Suppressor macrophage treated with lipopolysaccharide for 1 hour (primary cell): ENCODE measurements around the gene WDR33.

Experiments used
- DNase-seq, 3 donors: peaks; one replicate each; pipeline ENCODE4 v3.0.0-alpha.2; 2020 to 2022

Gene WDR33

DNA sequence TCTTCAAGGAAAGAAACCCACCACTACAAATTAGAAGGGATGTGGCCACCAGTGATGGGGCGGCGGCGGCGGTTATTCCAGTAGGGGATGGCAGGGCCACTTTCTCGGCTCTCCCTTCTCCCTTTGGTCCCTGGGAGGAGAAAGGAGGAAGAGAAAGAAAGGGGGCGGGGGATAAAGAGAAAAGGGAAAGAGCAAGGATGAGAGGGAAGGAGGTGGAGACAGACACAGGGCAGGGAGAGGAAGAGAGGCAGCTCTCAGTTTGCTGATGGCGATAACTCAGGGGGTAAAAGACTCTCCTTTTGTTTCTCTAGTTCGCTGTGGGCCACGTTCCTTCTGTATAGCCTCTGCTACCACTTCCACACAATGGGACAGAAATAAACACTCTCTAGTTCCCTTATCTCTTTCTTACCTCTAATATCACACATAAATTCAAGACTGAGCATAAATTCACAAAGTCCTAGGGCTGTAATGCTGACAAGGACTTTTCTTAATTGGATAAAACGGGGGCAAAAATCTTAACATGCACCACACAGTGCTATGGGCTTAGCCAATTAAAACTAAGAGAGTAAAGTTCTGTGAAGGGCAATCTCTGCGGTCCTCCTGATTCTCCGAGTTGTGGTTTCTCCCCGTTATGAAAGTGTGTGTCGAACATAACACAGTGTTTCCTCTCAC is 95.1 kb downstream of the WDR33 start:
- DNase-seq: no peak

DNA sequence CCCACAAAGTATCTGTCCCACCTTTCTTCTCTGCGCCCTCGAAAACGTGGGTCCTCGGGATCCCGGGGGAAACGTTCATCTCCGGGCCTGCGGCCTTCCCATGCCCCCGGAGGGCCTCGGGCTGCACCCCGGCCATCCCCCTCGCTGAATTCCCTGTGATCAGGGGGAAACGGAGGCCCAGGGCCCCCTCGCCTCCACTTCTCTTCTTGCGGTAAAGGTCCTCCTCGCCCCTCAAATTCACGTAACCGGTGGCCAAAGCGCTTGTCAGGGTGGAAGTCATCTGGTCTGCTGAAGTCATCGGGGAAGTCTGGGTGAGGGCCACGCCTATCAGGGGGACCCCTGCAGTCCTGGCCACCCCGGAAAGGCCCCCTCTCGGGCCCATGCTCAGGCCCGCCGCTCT is 97.4 kb downstream of the WDR33 start:
- no peak for DNase-seq

DNA sequence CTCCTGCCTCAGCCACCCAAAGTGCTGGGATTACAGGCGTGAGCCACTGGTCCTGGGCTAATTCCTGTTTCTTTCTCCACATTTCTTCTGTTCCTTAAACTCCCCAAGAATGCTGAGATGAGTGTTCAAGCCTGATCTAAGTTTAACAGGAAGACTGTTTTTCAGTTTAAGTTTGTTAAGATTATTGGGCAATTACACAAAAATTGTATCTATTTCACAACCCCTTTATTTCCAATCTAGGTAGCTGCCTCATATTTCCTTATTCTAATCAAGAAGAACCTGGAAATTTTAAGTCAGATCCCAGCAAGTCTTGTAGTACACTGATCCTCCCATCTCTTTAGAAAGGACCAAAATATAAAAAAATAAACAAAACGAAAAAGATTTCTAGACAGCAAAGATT is 98.0 kb downstream of the WDR33 start:
- no peak for DNase-seq

DNA sequence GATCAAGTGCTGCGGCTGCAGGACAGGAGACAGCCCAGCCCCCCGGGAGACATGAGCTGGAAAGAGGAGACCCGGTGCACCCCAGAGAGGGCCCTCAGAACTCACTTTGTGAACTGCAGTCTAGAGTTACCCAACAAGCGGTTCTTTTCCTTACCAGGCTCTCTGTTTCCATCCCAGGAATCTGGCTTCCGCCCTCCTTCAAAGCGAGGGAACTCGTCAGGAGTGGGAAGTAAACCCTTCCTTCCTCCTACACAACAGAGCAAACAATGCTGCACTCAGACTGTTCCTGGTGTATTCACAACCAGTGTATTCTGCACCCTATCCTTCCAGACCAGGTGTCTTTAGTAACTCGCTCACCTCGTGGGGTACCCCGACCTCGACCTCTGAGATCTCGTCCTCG is 101.6 kb downstream of the WDR33 start:
- DNase-seq: no peak

DNA sequence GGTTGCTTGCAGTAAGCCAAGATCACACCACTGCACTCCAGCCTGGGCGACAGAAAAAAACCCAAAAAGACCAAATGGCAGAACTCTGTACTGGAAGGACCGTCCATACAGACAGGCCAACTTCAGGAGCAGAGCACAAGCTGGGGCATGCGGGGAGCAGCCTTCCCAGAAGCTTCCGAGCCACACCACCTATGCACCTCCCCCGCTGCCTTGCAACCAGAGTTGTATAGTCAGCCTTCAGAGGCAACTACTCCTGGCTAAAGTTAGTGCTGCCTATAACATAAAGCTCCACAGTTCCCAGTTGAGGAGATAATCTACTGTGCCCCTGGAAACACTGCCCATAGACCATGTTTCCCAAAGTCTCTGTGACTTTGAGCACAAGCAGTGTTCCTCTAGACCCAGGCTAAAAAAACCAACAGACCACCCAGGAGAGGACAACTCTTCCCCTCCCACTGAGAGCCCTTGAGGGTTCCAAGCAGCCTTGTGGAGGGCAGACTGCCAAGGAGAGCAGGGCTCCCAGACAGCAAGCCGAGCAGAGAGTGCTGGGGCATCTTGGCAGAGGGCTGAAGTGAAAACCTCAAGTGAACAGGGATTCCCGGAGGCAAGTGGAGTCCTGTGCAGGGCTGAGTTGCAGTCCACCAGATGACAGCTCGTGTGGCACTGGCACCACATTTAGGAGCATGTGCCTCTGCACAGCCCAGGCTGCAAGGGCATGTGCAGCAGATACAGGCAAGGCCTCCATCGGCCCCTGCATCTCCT is 102.9 kb downstream of the WDR33 start:
- DNase-seq: no peak

DNA sequence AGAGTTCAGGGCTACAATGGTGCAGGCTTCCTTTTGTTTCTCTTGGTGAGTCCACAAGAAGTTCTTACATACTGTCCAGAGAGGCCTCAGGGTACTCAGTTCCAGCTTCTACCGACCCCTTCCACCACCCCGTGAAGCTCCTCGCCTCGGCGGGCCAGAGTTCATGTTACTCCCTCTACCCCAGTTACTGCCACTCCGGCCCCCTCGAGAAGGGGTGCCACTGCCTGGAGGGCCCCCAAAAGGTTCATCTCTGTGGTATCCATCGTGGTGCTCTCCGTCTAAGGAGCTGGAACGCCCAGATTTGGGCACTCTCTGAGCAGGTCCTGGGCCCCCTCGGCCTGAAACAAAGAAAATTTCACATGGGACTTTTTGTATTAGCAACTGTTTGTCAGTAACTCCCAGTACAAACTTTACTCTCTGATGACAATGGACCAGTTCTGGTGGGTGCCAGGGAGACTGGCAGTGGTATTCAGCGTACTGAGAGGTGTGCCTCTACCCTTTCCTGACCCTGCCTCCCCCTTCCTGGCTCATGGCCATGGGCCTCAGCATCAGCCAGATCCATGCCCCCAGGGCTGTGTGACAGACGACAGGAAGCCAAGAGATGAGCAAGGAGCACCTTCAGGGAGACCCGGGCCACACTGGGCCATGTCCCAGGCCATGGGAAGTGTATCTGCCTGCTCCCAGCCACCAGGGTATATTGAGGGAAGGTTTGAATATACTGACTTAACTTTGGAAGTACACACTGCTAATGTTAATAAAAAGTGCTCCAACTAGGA is 104.6 kb downstream of the WDR33 start:
- DNase-seq: no peak

DNA sequence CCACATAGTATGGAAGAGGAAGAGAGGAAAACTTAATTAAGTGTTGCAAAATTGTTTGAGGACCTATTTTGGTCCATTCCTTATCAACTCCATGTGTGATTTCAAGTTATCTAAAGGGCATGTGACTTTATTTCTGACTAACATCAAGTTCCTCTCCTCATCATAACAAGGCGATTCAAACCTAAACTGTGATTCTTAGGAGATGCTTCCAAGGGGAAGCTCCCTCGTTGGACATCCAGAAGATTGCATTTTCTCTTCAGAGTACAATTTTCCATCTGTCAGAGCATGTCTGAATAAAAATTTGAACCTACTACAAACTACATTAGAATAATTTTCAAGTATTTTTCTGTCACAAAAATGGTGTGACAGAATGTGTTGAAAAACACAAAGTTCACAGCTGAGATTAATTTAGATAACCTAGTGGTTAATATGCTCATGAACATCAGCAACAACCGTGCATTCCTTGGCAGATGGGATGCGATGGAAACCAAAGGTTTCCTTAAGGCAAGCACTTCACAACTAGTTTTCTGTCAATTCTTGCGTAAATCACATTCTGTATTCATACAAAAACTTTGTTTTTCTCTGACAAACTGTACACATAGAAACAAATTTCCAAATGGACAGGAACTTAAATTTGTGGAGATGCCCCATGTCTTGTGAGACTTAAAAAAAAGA is 105.4 kb downstream of the WDR33 start:
- DNase-seq: peak; percentile 31 to 52 (median 49)

DNA sequence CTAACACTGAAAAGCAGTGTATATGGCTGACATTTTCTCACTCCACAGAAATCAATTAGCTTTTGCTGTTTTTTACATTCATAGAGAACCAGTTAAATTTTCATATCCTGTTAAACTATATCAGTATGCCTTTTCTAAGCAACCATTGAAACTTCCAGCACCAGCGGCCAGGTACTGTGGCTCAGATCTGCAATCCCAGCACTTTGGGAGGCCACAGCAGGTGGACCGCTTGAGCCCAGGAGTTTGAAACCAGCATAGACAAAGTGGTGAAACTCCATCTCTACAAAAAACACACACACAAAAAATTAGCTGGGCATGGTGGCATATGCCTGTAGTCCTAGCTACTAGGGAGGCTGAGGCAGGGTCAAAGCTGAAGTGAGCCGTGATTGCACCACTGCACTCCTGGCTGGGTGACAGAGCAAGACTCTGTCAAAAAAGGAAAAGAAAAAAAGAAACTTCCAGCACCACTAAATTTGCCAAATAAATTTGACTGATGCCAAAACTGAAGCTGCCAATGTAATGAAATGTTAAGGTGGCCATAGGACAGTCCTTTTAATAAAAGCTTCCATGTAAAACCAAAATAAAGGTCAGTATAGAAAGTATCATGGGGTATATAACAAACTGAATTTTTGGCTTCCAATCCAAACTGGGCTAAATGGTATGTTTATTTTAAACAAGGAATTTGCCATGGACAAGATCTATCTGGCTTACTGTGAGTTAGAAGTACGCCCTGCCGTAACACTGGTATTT is 106.2 kb downstream of the WDR33 start:
- no peak for DNase-seq

DNA sequence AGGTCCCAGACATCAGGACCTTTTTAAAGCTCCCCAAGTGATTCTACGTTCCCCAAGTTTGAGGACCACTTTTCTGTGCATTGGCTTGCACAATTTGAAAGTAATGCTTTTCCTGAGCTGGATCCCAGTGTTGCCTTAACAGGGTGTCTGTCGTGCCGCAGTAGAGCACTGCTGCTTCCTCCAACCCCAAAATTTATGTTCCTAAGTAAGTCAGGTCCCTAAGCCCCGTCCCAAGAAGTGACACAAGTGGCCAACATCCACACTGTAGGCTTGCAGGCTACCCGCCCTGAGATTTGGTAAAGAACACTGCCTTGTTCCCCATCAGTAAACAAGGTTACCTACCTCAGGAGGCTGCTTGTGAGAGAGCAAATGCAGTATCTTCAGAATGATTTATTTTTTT is 107.7 kb downstream of the WDR33 start:
- no peak for DNase-seq

DNA sequence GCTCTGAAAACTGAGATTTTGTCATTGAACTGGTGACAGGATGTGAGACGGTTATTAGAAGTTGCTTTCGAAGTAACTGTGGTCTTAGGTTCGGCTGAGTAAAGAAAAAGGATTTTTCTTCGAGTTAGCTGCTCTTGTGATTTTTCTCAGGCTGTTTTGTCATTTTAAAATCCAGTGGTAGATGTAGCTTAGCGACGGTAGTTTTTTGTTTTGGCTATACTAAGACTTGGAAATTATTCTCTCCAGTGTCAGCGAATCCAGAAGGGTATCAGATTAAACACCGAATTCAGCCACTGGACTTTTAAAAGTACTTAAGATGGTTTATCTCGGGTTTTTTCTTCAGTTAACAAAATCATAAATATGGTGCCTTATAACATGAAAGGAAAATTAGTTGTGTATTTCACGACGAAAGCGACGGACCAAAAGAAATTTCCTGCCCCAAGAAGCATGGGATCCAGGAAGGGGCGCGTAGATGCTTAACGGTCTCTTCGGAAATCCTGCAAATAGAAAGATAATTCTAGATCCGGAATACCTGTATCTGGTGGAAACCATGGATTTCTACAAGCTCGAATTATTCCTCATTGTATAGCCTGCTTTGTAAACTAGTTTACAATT is 108.5 kb downstream of the WDR33 start:
- DNase-seq: no peak

DNA sequence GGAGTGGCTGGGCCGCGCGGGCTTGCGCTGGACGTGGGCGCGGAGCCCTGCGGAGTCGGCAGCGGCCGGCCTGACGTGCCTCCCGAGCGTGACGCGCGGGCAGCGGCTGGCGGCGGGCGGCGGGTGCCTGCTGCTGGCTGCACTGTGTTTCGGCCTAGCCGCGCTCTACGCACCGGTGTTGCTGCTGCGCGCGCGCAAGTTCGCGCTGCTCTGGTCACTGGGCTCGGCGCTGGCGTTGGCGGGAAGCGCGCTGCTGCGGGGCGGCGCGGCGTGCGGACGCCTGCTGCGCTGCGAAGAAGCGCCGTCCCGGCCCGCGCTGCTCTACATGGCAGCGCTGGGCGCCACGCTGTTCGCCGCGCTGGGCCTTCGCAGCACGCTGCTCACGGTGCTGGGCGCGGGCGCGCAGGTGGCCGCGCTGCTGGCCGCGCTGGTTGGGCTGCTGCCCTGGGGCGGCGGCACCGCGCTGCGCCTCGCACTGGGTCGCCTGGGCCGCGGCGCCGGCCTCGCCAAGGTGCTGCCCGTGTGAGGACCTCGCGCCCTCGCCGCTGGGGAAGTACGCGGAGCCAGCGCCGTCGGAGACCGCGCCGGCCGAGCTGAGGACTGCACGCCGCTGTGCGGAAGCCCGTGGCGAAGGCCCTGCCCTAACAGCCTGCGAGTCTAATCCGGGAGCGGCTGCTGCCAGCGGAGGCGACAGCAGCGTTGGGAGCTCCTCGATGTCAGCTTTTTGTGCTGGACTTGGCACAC is 109.1 kb downstream of the WDR33 start:
- peak; percentile 88 to 93 (median 91) for DNase-seq

DNA sequence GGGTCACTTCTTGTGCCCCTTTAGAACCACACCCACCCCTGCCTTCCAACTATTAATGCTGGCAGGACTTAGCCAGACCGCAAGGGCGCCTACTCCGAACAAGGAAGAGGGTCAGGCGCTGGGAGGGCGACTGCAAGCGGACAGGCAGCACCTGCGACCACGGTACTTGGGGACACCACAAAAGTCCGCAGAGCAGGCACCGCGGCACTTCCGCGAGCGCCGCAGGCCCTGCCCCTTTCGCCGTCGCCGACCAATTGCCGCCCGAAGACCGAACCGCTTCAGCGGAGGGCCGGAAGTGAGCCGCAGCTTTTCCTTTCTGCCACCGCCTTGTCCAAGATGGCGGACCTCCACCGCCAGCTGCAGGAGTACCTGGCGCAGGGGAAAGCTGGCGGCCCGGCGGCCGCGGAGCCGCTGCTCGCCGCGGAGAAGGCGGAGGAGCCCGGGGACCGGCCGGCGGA is 109.7 kb downstream of the WDR33 start, which contains the start of gene SFT2D3:
Gene SFT2D3, plus strand, starts transcription at position 305 of the 458 bp plus-strand sequence. Its CDS starts 32 bp downstream, at position 337.
- peak; percentile 93 to 95 (median 95) for DNase-seq

DNA sequence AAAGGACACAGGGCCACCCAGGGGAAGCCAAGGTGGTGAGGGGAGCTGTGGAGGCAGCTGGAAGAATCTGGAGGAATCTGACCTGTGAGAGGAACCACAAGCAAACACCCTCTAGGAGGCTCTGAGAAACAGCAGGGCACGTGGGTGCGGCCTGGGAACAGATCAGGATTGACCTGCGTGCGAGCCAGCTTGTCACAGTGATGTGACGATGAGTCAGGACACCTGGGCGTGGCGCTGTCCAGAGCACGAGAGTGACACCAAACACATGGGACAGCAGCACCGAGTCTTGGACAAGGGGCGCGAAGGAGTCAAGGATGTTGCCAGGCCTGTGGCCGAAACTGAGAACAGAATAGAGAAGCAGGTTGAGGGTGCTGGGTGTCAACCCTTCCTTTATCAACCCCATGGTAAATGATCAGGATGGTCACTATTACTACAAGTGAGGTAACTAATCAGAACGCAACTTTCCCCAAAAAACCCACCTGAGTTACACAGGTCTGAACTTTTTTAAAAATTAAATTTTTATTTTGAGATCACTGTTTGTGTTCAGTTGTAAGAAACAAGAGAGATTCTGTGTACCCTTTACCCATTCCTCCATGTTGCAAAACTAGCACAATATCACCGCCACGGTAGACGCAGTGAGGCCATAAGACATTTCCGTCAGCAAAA is 110.3 kb downstream of the WDR33 start:
- peak; percentile 91 to 94 (median 93) for DNase-seq

DNA sequence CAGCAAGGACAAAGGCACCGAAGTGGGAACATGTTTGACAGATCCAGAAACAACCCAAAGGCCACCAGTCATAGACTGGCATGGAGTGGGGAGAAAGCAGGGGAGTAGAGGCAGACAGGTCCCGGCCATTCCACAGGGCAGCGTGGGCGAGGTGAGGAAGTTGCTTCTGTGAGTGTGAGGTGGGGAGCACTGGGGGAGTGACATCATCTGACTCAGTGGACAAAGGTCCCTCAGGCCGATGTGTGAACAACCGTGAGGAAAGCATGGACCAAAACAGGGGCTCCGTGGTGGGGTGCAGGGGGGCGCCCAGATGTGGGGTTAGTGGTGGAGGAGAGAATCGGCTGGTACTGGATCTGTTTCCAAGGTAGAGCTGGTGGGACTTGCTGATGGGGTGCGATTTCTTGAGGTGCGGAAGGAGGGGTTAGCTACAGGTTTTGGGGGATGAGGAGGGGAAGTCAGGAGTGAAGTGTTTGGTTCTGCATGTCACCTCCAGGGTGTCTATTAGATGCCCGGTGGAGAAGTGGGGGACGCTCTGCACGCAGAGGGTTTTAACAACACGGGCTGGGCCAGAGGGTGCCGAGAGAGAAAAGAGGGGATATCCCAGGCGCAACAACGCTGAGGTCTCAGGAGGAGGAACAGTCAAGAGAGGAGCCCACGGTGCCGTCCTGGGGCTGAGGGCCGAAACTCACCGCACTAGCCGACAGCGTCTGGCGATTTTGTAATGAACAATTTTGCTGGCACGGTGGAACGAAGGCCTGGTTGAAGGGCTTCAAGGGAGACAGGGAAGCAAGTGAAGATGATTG is 112.2 kb downstream of the WDR33 start:
- peak in 1 of 3 donors; percentile 40 for DNase-seq

DNA sequence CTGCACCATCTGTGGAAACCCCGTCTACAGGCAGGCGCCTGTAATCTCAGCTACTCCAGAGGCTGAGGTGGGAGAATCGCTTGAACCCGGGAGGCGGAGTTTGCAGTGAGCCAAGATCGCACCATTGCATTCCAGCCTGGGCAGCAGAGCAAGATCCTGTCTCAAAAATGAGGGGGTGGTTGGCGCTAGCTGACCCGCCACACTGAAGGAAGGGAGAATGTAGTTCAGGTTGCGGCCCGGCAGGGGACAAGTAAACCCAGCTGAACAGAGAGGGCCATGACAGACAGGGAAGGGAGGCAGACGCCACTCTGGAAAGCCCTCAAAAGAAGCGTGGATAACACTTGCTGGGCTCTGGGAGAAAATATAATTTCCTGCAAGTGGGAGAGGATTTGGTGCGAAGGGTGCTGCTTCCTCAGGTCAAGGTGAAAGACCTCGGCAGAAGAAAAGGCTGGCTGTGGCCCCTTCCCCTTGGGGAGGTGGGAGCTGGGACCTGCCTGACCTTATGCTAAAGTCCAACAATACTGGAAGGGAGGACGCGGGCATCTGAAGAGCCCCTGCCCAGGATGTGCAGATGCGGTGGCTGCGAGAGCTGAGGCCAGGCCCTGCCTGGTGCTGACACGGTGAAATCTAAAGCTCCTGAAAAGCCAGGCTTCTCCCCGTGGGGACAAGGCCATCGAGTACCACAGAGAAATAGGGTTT is 113.3 kb downstream of the WDR33 start:
- no peak for DNase-seq

DNA sequence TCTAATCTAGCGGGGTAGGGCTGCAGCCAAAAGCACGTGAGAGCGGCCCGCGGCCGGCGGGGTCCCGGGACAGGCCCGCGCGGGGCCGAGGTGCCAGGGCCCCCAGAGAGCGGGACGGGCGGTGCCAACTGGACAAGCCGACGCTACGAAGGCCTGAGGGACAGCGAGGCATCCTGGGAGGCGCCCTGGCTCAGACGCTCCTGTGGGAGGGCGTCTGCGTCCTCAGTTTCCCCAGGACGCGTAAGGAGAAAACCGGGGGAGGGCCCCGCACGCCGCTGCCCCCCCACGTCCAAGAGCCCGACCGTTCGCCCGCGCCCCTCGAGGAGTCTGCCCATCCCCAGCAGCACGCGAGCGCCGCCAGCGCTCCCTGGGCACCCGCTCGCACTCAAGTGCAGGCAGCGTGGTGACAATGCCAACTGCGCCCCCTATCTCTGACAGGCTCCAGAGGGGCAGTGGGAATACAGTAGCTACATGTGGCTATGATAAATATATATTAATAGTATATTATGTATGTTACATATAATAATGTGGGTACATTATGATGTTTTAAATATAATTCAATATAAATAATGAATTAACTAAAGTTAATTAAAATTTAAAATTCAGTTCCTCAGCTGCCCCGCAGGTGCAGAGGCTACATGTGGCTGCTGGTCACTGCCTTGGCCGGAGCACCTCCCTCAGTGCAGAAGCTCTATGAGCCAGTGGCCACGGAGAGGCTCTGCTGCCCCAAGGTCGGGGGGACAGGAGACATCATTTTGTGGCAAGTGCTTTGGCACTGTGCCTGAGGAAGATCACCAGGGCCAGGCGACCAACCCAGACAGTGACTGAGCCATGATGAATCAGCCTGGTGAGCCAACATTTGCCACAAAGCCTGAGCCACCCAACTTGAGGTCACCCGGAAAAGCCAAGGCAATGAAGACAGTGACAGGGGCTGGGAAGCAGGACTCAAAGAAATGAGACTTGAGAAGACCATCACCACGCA is 115.2 kb downstream of the WDR33 start:
- peak; percentile 70 to 84 (median 73) for DNase-seq

DNA sequence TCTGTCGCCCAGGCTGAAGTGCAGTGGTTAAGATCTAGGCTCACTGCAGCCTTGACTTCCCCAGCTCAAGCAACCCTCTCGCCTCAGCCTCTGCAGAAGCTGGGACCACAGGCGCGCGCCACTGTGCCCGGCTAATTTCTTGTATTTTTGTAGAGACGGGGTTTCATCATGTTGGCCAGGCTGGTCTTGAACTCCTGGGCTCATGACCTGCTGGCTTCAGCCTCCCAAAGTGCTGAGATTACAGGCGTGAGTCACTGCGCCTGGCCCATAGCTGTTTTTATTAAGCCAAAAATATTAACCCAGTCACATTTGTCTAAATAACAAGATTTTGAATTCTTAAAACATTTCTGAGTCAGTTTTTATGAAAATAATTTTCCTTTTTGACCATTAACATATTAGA is 116.0 kb downstream of the WDR33 start:
- DNase-seq: no peak

DNA sequence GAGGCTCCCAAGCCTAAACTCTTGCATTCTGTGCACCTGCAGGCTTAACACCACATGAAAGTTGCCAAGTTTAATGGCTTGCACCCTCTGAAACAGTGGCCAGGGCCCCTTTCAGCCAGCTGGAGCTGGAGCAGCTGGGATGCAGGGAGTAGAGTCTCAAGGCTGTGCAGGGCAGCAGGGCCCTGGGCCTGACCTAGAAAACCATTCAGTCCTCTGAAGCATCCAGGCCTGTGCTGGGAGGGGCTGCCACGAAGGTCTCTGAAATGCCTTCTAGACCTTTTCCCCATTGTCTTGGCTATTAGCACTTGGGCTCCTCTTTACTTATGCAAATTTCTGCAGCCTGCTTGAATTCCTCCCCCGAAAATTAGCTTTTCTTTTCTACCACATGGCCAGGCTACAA is 120.3 kb downstream of the WDR33 start:
- no peak for DNase-seq
